ENCODE measurements around the gene SRGAP3.

Gene SRGAP3

DNA sequence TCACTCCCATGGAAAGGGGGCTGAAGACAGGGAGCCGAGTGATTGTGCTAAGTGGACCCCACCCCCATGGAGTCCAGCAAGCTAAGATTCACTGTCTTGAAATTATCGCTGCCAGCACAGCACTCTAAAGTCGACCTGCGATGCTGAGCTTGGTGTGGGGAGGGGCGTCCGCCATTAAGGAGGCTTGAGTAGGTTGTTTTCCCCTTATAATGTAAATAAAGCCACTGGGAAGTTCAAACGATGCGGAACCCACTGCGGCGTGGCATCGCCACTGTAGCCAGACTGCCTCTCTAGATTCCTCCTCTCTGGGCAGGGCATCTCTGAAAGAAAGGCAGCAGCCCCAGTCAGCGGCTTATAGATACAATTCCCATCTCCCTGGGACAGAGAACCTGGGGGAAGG, 10.9 kb upstream of the SRGAP3 start:
- H3K27ac ChIP-seq (ENCODE audit: low read length) = no peak overlapping the region
- H3K79me2 ChIP-seq (ENCODE audit: low read length) = no peaks in the 10 kb centered on the region
- no peak for TF ChIP-seq EZH2phosphoT487 (IDR thresholded peaks at IDR 0.05; ENCODE audit: low read depth)
- TF ChIP-seq, protein P1, sequence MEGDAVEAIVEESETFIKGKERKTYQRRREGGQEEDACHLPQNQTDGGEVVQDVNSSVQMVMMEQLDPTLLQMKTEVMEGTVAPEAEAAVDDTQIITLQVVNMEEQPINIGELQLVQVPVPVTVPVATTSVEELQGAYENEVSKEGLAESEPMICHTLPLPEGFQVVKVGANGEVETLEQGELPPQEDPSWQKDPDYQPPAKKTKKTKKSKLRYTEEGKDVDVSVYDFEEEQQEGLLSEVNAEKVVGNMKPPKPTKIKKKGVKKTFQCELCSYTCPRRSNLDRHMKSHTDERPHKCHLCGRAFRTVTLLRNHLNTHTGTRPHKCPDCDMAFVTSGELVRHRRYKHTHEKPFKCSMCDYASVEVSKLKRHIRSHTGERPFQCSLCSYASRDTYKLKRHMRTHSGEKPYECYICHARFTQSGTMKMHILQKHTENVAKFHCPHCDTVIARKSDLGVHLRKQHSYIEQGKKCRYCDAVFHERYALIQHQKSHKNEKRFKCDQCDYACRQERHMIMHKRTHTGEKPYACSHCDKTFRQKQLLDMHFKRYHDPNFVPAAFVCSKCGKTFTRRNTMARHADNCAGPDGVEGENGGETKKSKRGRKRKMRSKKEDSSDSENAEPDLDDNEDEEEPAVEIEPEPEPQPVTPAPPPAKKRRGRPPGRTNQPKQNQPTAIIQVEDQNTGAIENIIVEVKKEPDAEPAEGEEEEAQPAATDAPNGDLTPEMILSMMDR (IDR thresholded peaks at IDR 0.05; ENCODE audit: low read depth, low read length) = no peak
- no peak overlapping the region for H3K9ac ChIP-seq (ENCODE audit: low read length)
- H3K4me3 ChIP-seq (ENCODE audit: low read length) = no peak overlapping the region
- H3K9me3 ChIP-seq (ENCODE audit: insufficient read depth, low read length) = 0 out of 2 replicates have a peak, but pooled peaks cover 3% of the 10 kb centered on the region
- H3K36me3 ChIP-seq (replicated peaks; ENCODE audit: low read depth, low read length) = no peaks in the 10 kb centered on the region
- no peak overlapping the region for H3K4me2 ChIP-seq (ENCODE audit: low read length)
- H3K4me1 ChIP-seq (ENCODE audit: low read length) = no peaks in the 10 kb centered on the region
- H4K20me1 ChIP-seq (ENCODE audit: insufficient read depth, low read length) = no peaks in the 10 kb centered on the region
- peaks cover 9% of the 10 kb centered on the region; the same call in 1 of the 2 replicates for H3K27me3 ChIP-seq (ENCODE audit: low read depth, low read length)
- H2AFZ ChIP-seq (ENCODE audit: low read depth, low read length) = no peak overlapping the region

DNA sequence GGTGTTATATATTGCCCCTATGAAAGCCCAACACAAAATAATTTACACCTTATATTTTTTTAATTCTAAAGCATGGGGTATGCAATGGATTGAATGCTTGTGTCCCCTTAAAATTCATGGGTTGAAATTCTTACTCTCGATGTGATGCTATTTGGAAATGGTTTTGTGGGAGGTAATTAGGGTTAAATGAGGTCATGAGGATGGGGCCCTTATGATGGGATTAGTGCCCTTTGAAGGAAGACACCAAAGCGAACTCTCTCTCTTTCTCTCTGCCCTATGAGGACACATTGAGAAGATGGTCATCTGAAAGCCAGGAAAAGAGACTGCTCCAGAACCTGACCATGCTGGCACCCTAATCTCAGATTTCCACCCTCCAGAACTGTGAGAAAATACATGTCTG, 7.6 kb upstream of the SRGAP3 start:
- no peaks in the 10 kb centered on the region for H4K20me1 ChIP-seq (ENCODE audit: insufficient read depth, low read length)
- TF ChIP-seq, protein P1 (IDR thresholded peaks at IDR 0.05; ENCODE audit: low read depth, low read length) = no peak
- no peak for TF ChIP-seq EZH2phosphoT487 (IDR thresholded peaks at IDR 0.05; ENCODE audit: low read depth)
- no peak overlapping the region for H3K4me3 ChIP-seq (ENCODE audit: low read length)
- 0 out of 2 replicates have a peak, but pooled peaks cover 3% of the 10 kb centered on the region for H3K9me3 ChIP-seq (ENCODE audit: insufficient read depth, low read length)
- no peak overlapping the region for H3K27ac ChIP-seq (ENCODE audit: low read length)
- no peak overlapping the region for H2AFZ ChIP-seq (ENCODE audit: low read depth, low read length)
- no peaks in the 10 kb centered on the region for H3K36me3 ChIP-seq (replicated peaks; ENCODE audit: low read depth, low read length)
- no peak overlapping the region for H3K9ac ChIP-seq (ENCODE audit: low read length)
- no peak overlapping the region for H3K4me2 ChIP-seq (ENCODE audit: low read length)
- H3K4me1 ChIP-seq (ENCODE audit: low read length) = no peaks in the 10 kb centered on the region
- peaks cover 12% of the 10 kb centered on the region; the same call in 1 of the 2 replicates for H3K27me3 ChIP-seq (ENCODE audit: low read depth, low read length)
- no peaks in the 10 kb centered on the region for H3K79me2 ChIP-seq (ENCODE audit: low read length)

GRCh38 chr3:9255976-9256375, 6.5 kb upstream of the SRGAP3 start:
- H3K27me3 ChIP-seq (ENCODE audit: low read depth, low read length) = peaks cover 12% of the 10 kb centered on the region; the same call in 1 of the 2 replicates
- H3K9ac ChIP-seq (ENCODE audit: low read length) = no peak overlapping the region
- no peak overlapping the region for H3K4me2 ChIP-seq (ENCODE audit: low read length)
- no peak overlapping the region for H3K27ac ChIP-seq (ENCODE audit: low read length)
- TF ChIP-seq, protein P1 (IDR thresholded peaks at IDR 0.05; ENCODE audit: low read depth, low read length) = no peak
- no peak for TF ChIP-seq EZH2phosphoT487 (IDR thresholded peaks at IDR 0.05; ENCODE audit: low read depth)
- H3K79me2 ChIP-seq (ENCODE audit: low read length) = no peaks in the 10 kb centered on the region
- no peaks in the 10 kb centered on the region for H3K36me3 ChIP-seq (replicated peaks; ENCODE audit: low read depth, low read length)
- H3K4me1 ChIP-seq (ENCODE audit: low read length) = no peaks in the 10 kb centered on the region
- H3K4me3 ChIP-seq (ENCODE audit: low read length) = no peak overlapping the region
- no peak overlapping the region for H2AFZ ChIP-seq (ENCODE audit: low read depth, low read length)
- 0 out of 2 replicates have a peak, but pooled peaks cover 3% of the 10 kb centered on the region for H3K9me3 ChIP-seq (ENCODE audit: insufficient read depth, low read length)
- no peaks in the 10 kb centered on the region for H4K20me1 ChIP-seq (ENCODE audit: insufficient read depth, low read length)

- Histone ChIP-seq H3K4me1 (ENCODE audit: low read length) (peaks cover 5% of the 10 kb centered on the region), H3K79me2 (ENCODE audit: low read length) (no peaks in the 10 kb centered on the region), H3K4me2 (ENCODE audit: low read length) (no peak overlapping the region), H3K27me3 (ENCODE audit: low read depth, low read length) (peaks cover 12% of the 10 kb centered on the region; the same call in 1 of the 2 replicates), H4K20me1 (ENCODE audit: insufficient read depth, low read length) (no peaks in the 10 kb centered on the region), H3K27ac (ENCODE audit: low read length) (no peak overlapping the region), H3K9ac (ENCODE audit: low read length) (no peak overlapping the region), H3K36me3 (replicated peaks; ENCODE audit: low read depth, low read length) (no peaks in the 10 kb centered on the region), H3K4me3 (ENCODE audit: low read length) (no peak overlapping the region), H3K9me3 (ENCODE audit: insufficient read depth, low read length) (0 out of 2 replicates have a peak, but pooled peaks cover 3% of the 10 kb centered on the region), H2AFZ (ENCODE audit: low read depth, low read length) (no peak overlapping the region)
- TF ChIP-seq, protein P1 (IDR thresholded peaks at IDR 0.05; ENCODE audit: low read depth, low read length) = no peak
- no peak for TF ChIP-seq EZH2phosphoT487 (IDR thresholded peaks at IDR 0.05; ENCODE audit: low read depth)
Measured at GRCh38 chr3:9254764-9255163, 5.3 kb upstream of the SRGAP3 start.

Data from OCI-LY3 (cell line).